GM21576 (cell line): ENCODE results near the gene USH2A.
"Not testable (repeated sequence)": the region's sequence is repeated elsewhere in the genome, so short reads cannot be mapped to it uniquely, and the experiment has no call there.

Source experiments
- ATAC-seq: cut with Tn5 transposase; IDR thresholded peaks from one replicate; pipeline ENCODE4 v1.9.1; 2021; ENCODE audit warnings: mild to moderate bottlenecking, moderate library complexity; ENCODE audit not compliant: unreplicated experiment

The USH2A gene

GRCh38 chr1:216390956-216391355 is 32.3 kb downstream of the USH2A start:
- no peak for ATAC-seq

- no peak for ATAC-seq
Observed at GRCh38 chr1:216389774-216390173, 33.5 kb downstream of the USH2A start.

- ATAC-seq: no peak
Observed at GRCh38 chr1:216388558-216388957, 34.7 kb downstream of the USH2A start.

- ATAC-seq: no peak
Observed at GRCh38 chr1:216387782-216388181, 35.5 kb downstream of the USH2A start.

- no peak for ATAC-seq
Observed at GRCh38 chr1:216379441-216379840, 43.8 kb downstream of the USH2A start.

GRCh38 chr1:216368249-216368648 is 55.0 kb downstream of the USH2A start:
- ATAC-seq: no peak

GRCh38 chr1:216366979-216367378 is 56.3 kb downstream of the USH2A start:
- no peak for ATAC-seq

GRCh38 chr1:216356945-216357344 is 66.3 kb downstream of the USH2A start:
- ATAC-seq: no peak

- no peak for ATAC-seq
Observed at GRCh38 chr1:216350186-216350585, 73.1 kb downstream of the USH2A start.

GRCh38 chr1:216346526-216346925 is 76.7 kb downstream of the USH2A start:
- no peak for ATAC-seq

- not testable (repeated sequence) for ATAC-seq
Observed at GRCh38 chr1:216340542-216340941, 82.7 kb downstream of the USH2A start.

- no peak for ATAC-seq
Observed at GRCh38 chr1:216332462-216332861, 90.8 kb downstream of the USH2A start.

- ATAC-seq: no peak
Observed at GRCh38 chr1:216332003-216332402, 91.2 kb downstream of the USH2A start.

- no peak for ATAC-seq
Observed at GRCh38 chr1:216331211-216331610, 92.0 kb downstream of the USH2A start.

GRCh38 chr1:216330262-216330661 is 93.0 kb downstream of the USH2A start:
- ATAC-seq: no peak

- ATAC-seq: no peak
Observed at GRCh38 chr1:216325946-216326345, 97.3 kb downstream of the USH2A start.

- ATAC-seq: no peak
Observed at GRCh38 chr1:216325336-216325735, 97.9 kb downstream of the USH2A start.

GRCh38 chr1:216323344-216323743 is 99.9 kb downstream of the USH2A start:
- ATAC-seq: no peak

GRCh38 chr1:216314379-216315095 is 108.7 kb downstream of the USH2A start:
- no peak for ATAC-seq

GRCh38 chr1:216310776-216311175 is 112.5 kb downstream of the USH2A start:
- peak; percentile 63 for ATAC-seq

GRCh38 chr1:216306830-216307229 is 116.4 kb downstream of the USH2A start:
- no peak for ATAC-seq

GRCh38 chr1:216303690-216304089 is 119.6 kb downstream of the USH2A start:
- ATAC-seq: no peak

GRCh38 chr1:216293683-216294082 is 129.6 kb downstream of the USH2A start:
- ATAC-seq: no peak
